Heart right ventricle (tissue), 16 donors: ENCODE data around the gene EFEMP2. TPM values are rescaled to one million over a fixed set of nuclear protein-coding genes. Genes with fewer than 3 reads are reported as not detected.

ENCODE experiments used
- ATAC-seq, 8 donors: fragments of 200-7000 bp; cut with Tn5 transposase; one replicate each; pipeline ENCODE4 v1.9.1; 2020; ENCODE audit warnings: mild to moderate bottlenecking in 8 of 8, moderate library complexity in 8 of 8, moderate number of reproducible peaks in 1 of 8
- DNase-seq, 2 donors: peaks; one replicate each; pipeline ENCODE4 v3.0.0-alpha.2; 2020
- H3K27ac ChIP-seq, 10 donors: fragments of 200-600 bp; sonication (generic) in 2 of 10; one replicate each; pipeline versions ENCODE4 v1.5.0 to v1.8.0; 2020 to 2022; ENCODE audit warnings: mild to moderate bottlenecking in 3 of 10
- H3K27me3 ChIP-seq, 7 donors: fragments of 200-600 bp; one replicate each; pipeline ENCODE4 v1.8.0; 2021 to 2022; ENCODE audit warnings: mild to moderate bottlenecking in 2 of 7
- H3K36me3 ChIP-seq, 9 donors: fragments of 200-600 bp; sonication (generic) in 1 of 9; one replicate each; pipeline versions ENCODE4 v1.5.0 to v1.8.0; 2020 to 2022; ENCODE audit warnings: mild to moderate bottlenecking in 2 of 9
- H3K4me1 ChIP-seq, 9 donors: fragments of 200-600 bp; sonication (generic) in 1 of 9; one replicate each; pipeline versions ENCODE4 v1.5.0 to v1.8.0; 2020 to 2022; ENCODE audit warnings: mild to moderate bottlenecking in 4 of 9
- H3K4me3 ChIP-seq, 10 donors: fragments of 200-600 bp; sonication (generic) in 2 of 10; one replicate each; pipeline versions ENCODE4 v1.5.0 to v1.8.0; 2020 to 2022; ENCODE audit warnings: mild to moderate bottlenecking in 7 of 10, moderate library complexity in 2 of 10
- H3K9me3 ChIP-seq, 11 donors: fragments of 200-600 bp in 10 of 11; sonication (generic) in 2 of 11; one replicate each; pipeline versions ENCODE4 v1.5.0 to v1.8.0; 2013 to 2022; ENCODE audit warnings: mild to moderate bottlenecking in 2 of 11, control low read depth in 1 of 11, moderate library complexity in 1 of 11
- WGBS, 2 donors: extraction: QIAGEN DNeasy Blood & Tissue Kit; methylation state at CpG; one replicate each; pipeline ENCODE4 v1.1.7; 2013; ENCODE audit warnings: inconsistent platforms in 1 of 2; 5-methylcytosine and 5-hydroxymethylcytosine counted together
- intact Hi-C, 10 donors: fragments of 100-400 bp; cut with DNase I; formaldehyde crosslinking; loops; one replicate each; pipeline versions ENCODE4 v1.11.1 to v1.14.2; 2022
- polyA plus RNA-seq, 2 donors: library from polyadenylated mRNA; stranded (reverse); fragments of 200-250 nt; gene quantifications; one replicate each; pipeline ENCODE4 v1.2.3, GENCODE V29; 2013
- total RNA-seq, 10 donors: library from RNA; stranded (reverse); fragmentation: NEBNext Ultra II Directional in 3 of 10; extraction: Animal tissue kit (Norgen Biotek cat#: 25700) in 3 of 10; gene quantifications; one replicate each; pipeline versions ENCODE4 v1.2.1 to v1.2.4, GENCODE V29; 2021 to 2023
- TF ChIP-seq, protein P1 (sequence below), 9 donors: fragments of 200-600 bp; sonication (generic) in 2 of 9; IDR thresholded peaks; one replicate each; pipeline versions ENCODE4 v1.5.0 to v1.8.0; 2021 to 2022; ENCODE audit warnings: antibody characterized with exemption in 9 of 9, mild to moderate bottlenecking in 5 of 9, moderate library complexity in 1 of 9
- donor health status: Arrhythmogenic right ventricular cardiomyopathy.
- donor health status: ischemic (EF 13 %, LVEDD 7.1; RV severe dilation, severe dysfunction).
- donor health status: healthy with polysubstance abuse.
- donor health status: DM: no; HTN: yes; CAD: no.
- donor health status: DM: no; HTN: no; CAD: no.
- donor health status: ischemic (EF 25% LVEDD 6.9; RV normal size, moderate dysfunction).
- donor health status: ischemic (EF 25% LVEDD 5.7; RV mildly dilated, moderate dysfunction).
- donor health status: healthy.
- donor health status: DM: yes; HTN: yes; CAD: no.
- donor health status: Ischemic cardiomyopathy.
- donor health status: ischemic (EF 35%, LVEDD 5.7; RV mildly dilated, moderate dysfunction).
- donor health status: nonischemic (EF 11% LVEDD 7.7; RV severe dilation, severe dysfunction).
- donor health status: DM: yes; HTN: yes; CAD: no.
- donor health status: PGD.
- donor health status: ischemic (EF 29% LVEDD 5.4; RV normal size, mild dysfunction).
- donor health status: nonischemic (EF 23%, LVEDD 6.1; RV moderate dilation, normal function).

EFEMP2 gene
- total and polyA plus RNA-seq, 12 donors, result 54.8 to 133 (median 89.6) TPM

GRCh38 chr11:65916391-65916790, 43.8 kb upstream of the EFEMP2 start:
- peak overlapping the region in 9 of 10 donors; percentile 67 to 99 (median 81) for H3K27ac ChIP-seq
- peaks cover 44 to 71% (median 63%) of the 10 kb centered on the region in 9 donors for H3K4me1 ChIP-seq
- H3K4me3 ChIP-seq, result peak overlapping the region in 2 of 10 donors; percentile 14 to 29
- intact Hi-C loops, result loop anchor here in 3 of 10 donors (5.0 kb wide), 2 partner anchors 46 to 344 kb away; partner anchors contain the start of genes SART1 (in 2 of the 3), FAM89B (in 1 of the 3) and ZNRD2 (in 1 of the 3)
- 72 to 73% methylated on average over 7 of the region's 7 CpGs for WGBS, 2 donors
- no peaks in the 10 kb centered on the region for H3K27me3 ChIP-seq
- no peak for ATAC-seq
- H3K9me3 ChIP-seq, result no peaks in the 10 kb centered on the region
- DNase-seq, result no peak
- peaks cover 0 to 16% (median 0%) of the 10 kb centered on the region in 9 donors for H3K36me3 ChIP-seq
- TF ChIP-seq, protein P1, sequence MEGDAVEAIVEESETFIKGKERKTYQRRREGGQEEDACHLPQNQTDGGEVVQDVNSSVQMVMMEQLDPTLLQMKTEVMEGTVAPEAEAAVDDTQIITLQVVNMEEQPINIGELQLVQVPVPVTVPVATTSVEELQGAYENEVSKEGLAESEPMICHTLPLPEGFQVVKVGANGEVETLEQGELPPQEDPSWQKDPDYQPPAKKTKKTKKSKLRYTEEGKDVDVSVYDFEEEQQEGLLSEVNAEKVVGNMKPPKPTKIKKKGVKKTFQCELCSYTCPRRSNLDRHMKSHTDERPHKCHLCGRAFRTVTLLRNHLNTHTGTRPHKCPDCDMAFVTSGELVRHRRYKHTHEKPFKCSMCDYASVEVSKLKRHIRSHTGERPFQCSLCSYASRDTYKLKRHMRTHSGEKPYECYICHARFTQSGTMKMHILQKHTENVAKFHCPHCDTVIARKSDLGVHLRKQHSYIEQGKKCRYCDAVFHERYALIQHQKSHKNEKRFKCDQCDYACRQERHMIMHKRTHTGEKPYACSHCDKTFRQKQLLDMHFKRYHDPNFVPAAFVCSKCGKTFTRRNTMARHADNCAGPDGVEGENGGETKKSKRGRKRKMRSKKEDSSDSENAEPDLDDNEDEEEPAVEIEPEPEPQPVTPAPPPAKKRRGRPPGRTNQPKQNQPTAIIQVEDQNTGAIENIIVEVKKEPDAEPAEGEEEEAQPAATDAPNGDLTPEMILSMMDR (IDR thresholded peaks at IDR 0.05), result no peak

DNA sequence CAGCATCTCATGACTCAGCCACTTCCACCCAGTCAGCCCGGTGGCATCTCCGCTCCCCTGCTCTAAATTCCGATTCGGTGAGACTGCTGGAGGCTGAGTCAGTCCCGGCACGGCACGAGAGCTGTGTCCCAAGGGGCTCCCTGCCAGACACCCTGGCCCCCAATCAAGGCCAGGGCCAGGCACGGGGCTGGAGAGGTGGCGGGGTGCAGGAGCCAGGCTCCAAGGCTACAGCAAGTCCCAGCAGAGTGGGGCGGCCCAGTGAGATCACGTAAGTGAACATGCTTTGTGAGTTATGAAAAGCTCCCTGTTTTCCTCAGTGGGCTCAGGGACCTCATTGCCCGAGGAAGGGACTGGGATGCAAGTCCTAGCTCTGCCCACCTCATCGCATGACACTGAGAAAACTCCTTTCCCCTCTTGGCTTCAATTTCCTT, 43.2 kb upstream of the EFEMP2 start:
- H3K4me1 ChIP-seq, result peaks cover 45 to 70% (median 63%) of the 10 kb centered on the region in 9 donors
- peaks cover 0 to 10% (median 0%) of the 10 kb centered on the region in 9 donors for H3K36me3 ChIP-seq
- intact Hi-C loops, result loop anchor here in 3 of 10 donors (5.0 kb wide), 2 partner anchors 46 to 344 kb away; partner anchors contain the start of genes SART1 (in 2 of the 3), FAM89B (in 1 of the 3) and ZNRD2 (in 1 of the 3)
- 12 to 23% methylated on average over 13 of the region's 13 CpGs for WGBS, 2 donors
- DNase-seq (peak; percentile 70 to 71), ATAC-seq (peak in 7 of 8 donors; percentile 10 to 69 (median 43))
- peak overlapping the region in 9 of 10 donors; percentile 67 to 99 (median 81) for H3K27ac ChIP-seq
- TF ChIP-seq, protein P1 (IDR thresholded peaks at IDR 0.05), result no peak
- no peaks in the 10 kb centered on the region for H3K27me3 ChIP-seq
- no peaks in the 10 kb centered on the region for H3K9me3 ChIP-seq
- H3K4me3 ChIP-seq, result peak overlapping the region in 4 of 10 donors; percentile 13 to 29 (median 18)

- H3K9me3 ChIP-seq, result no peaks in the 10 kb centered on the region
- H3K27me3 ChIP-seq, result no peaks in the 10 kb centered on the region
- intact Hi-C loops, result loop anchor here in 3 of 10 donors (5.0 kb wide), 2 partner anchors 47 to 343 kb away; partner anchors contain the start of genes SART1 (in 2 of the 3), FAM89B (in 1 of the 3) and ZNRD2 (in 1 of the 3)
- peak overlapping the region in 9 of 10 donors; percentile 67 to 99 (median 81) for H3K27ac ChIP-seq
- TF ChIP-seq, protein P1 (IDR thresholded peaks at IDR 0.05), result no peak
- peak overlapping the region in 3 of 10 donors; percentile 13 to 29 (median 21) for H3K4me3 ChIP-seq
- DNase-seq (no peak), ATAC-seq (no peak)
- WGBS, 2 donors, result 60 to 67% methylated on average over 10 of the region's 10 CpGs
- H3K4me1 ChIP-seq, result peaks cover 40 to 64% (median 57%) of the 10 kb centered on the region in 9 donors
- H3K36me3 ChIP-seq, result peaks cover 0 to 10% (median 0%) of the 10 kb centered on the region in 9 donors
Observed at GRCh38 chr11:65915101-65915820, 42.7 kb upstream of the EFEMP2 start.

GRCh38 chr11:65912845-65913244, 40.2 kb upstream of the EFEMP2 start:
- 65 to 76% methylated on average over 4 of the region's 4 CpGs for WGBS, 2 donors
- H3K4me1 ChIP-seq, result peaks cover 34 to 55% (median 47%) of the 10 kb centered on the region in 9 donors

More at GRCh38 chr11:65912845-65913244, 40.2 kb upstream of the EFEMP2 start:
- Histone ChIP-seq H3K36me3 (peaks cover 0 to 10% (median 0%) of the 10 kb centered on the region in 9 donors), H3K27me3 (no peaks in the 10 kb centered on the region), H3K9me3 (no peaks in the 10 kb centered on the region), H3K27ac (no peak overlapping the region), H3K4me3 (no peak overlapping the region)
- TF ChIP-seq, protein P1 (IDR thresholded peaks at IDR 0.05), result no peak
- ATAC-seq (no peak), DNase-seq (no peak)
- intact Hi-C loops, result no loop called here
